GM19099 (cell line): ENCODE data around the gene FAM53B.

Source experiments
- POLR2A ChIP-seq: IDR thresholded peaks from 3 replicates; pipeline ENCODE4 v1.6.1; 2011; ENCODE audit warnings: low read depth; ENCODE audit not compliant: insufficient read length; ENCODE audit errors: extremely low read depth

The FAM53B gene

DNA sequence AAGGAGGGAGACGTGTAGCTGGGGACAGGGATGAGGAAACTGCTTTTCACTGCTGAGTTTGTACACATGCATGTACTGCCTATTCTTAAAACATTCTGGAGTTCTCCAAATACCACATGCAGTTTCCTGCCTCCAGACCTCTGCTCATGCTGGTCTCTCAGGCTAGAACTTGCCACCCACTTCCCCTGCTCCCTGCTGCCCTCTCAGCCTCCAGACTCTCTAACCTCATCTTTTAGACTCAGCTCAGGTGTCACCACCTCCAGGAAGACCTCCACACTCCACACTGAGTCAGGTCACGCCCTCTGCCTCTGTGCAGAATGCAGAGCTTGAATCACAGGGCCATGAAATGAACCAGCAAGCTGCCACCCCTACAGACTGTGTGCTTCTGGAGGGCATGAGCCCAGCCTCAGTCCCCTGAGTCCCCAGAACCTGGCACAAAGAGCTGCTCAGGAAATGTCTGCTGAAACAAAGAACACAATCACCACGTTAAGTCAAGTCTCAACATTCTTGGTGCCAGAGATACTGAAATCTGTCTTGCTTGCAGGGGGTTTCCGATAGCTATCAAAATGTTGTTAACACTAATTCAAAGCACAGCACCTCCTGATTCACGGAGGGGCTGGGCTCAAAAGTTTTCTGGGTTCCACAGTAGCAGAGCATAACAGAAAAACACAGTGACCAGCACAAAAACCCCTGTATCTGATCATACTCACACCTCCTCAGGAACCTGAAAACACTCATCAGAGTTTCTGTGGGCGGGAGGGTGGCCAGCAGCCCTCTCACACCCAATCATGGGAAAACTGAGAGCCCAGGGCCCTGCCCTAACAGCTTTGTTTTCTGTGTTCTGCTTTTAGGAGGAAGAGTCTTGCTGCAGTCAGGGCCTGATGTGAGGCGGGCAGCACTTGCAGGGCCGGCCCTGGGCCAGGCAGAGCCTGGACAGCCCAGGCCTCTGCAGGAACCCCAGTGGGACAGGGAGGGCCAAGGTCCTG lies 21.1 kb downstream of the FAM53B start:
- peak; percentile 52 for TF ChIP-seq POLR2A

DNA sequence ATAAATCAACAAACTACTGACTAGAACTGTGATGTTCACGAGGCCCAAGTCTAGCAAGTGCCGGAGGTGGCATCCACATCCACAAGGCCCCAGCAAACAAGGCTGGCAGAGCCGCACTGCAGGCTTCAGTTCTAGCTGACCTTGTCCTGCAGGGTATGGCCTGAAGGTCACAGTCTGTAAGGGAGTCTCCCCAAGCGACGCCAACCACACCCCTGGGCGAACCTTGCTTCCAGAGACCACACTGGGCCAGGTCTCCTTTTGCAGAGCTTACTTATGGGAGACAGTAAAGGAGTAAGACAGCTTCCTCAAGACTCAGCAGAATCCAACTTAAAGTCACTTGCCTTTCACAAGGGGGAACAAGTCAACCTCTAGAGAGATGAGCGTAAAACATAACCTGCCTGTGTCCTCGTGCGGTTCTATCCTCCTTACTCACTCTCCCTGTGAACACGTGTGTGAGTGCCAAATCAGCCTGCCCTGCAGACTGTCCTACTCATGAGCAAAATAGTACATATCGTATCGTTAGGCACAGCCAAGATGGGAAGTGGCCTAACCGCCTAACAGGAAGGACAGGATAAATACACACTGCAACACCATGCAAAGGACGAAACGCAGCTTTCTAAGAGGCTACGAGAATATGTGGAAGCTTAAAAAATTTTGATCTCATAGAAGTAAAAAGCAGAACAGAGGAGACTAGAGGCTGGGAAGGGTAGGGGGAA lies 22.7 kb downstream of the FAM53B start:
- no peak for TF ChIP-seq POLR2A

GRCh38 chr10:124719213-124719851 lies 24.8 kb downstream of the FAM53B start:
- TF ChIP-seq POLR2A, result no peak

- TF ChIP-seq POLR2A, result peak; percentile 14
These were observed 26.1 kb downstream of the FAM53B start for GRCh38 chr10:124717911-124718741.

DNA sequence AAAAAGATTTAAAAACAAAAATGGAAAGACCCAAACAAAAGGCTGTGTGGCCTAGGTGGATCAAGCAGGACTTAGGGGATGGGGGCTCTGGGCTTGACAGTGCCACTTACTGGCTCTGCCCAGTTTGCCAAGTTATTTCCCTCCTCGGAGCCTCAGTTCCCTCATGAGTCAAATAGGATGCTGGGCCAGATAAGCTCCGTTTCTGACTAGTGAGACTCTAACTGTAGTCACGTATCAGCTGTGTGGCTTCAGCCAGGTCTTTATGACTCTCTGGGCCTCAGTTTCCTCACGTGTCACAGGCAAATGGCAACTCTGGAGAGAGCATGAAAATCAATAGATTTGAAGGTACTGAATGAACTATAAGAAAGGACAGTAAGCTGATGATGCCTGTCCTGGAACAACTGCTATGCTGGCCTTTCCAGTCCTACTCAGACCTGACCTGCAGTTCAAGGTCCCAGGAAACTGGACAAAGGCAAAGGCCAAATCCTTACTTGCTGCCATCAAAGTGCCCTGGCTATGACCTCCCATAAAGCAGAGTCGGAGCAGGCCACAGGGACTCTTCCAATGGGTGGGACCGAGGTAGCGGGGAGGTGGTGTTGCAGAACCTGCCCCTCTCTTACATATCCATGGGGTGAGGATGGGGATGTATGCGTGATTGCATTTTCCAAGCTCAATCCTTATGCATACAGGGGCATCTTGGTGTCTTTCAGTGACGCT lies 27.0 kb downstream of the FAM53B start:
- TF ChIP-seq POLR2A, result no peak

DNA sequence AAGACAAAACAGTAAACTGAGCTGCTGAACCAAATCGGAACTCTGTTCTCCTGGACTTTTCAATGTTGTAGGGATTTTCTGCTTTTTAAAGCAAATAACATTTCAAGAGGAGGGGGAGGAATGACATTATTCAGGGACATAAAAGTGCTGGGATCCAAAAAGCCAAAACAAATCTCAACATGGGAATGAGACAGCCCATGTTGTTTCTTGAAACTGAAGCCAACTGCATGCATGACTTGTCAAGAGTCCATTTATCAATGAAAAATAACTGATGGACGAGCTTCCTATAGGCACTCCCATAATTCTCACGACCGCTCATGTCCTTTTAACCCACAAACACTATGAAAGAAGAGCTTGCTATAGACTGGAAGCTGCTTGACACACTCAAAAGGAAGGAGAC lies 27.8 kb downstream of the FAM53B start:
- no peak for TF ChIP-seq POLR2A

DNA sequence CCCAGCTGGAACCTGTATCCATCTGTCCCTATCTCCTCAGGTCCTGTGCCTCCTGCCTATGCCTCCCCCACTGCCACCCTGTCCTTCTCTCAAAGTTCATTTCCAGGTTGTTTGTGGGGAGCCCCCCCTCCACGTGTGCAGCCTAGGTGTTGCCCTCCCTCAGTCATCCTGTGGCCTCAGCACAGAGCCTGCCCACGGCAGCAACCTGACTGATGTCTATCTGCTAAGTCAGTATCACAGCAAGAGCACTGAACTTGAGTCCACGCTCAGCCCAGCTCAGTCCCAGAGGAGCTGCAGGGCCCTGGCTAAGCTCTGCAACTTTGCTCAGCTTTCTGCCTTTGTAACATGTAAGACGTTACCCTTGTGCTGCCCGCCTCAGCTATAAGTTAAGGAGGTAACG lies 28.7 kb downstream of the FAM53B start:
- no peak for TF ChIP-seq POLR2A

GRCh38 chr10:124713679-124714255 lies 30.4 kb downstream of the FAM53B start:
- no peak for TF ChIP-seq POLR2A

DNA sequence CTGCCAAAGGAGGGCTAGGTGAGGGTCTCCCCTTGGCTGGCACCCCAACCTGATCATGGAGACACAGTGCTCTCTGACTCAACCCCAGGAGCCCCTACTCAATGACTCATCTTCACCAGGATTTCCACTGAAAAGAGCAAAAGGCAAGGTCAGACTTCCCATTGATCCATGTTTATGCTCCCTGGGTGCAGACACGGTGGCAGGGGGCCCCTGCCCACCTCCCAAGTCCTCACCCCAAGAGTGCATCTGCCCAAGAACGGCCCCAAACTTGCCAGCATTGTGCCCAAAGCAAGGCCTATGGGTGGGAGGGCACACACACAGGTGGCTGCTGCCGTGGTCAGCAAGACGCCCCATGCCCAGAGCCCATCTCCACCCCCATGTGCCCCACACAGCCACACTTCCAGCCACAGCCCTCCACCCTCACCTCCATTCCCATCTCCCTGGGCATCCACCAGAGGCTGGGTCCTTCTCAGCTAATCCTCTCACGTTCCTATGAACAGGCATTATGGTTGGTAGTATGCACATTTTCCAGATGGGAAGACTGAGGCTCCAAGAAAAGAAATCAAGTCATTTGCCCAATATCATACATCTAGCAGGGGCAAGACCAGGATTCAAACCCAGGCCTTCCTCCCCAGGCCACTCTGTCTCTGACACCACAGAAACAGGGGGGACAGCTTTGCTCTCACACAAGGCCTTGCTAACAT lies 31.3 kb downstream of the FAM53B start:
- no peak for TF ChIP-seq POLR2A

GRCh38 chr10:124711145-124711544 lies 33.0 kb downstream of the FAM53B start:
- no peak for TF ChIP-seq POLR2A

DNA sequence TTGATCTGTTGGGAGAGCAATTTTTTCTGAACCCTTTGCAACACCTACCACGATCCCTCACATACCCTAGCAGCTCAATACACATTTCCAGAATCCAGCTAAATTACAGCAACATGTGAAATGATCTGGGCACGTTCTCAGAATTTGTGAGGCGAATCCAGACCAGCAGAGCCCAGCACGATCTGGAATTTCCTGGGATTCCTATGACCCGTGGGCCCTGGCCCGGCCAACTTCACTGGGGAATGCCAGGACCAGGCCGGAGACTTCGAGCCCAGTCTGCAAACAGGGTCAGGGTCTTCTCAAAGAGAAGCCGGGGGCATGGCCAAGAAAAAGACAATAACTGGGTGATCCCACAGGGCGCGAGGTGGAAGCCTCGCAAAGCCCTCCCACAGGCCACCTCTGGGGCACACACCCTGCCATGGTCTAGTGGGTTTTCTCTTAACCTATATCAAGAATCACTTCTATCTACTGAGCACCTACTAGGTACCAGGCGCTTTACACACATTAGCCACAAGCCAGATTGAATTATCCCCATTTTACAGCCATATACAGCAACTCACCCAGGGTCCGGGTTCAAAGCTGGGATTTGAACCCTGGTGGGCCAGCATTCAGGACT lies 33.8 kb downstream of the FAM53B start:
- TF ChIP-seq POLR2A, result no peak

- no peak for TF ChIP-seq POLR2A
These were observed 34.3 kb downstream of the FAM53B start for GRCh38 chr10:124709861-124710260.
